OCI-LY3 (cell line): Measurements from ENCODE around the gene SPDL1.

Source experiments
- EZH2phosphoT487 ChIP-seq: fragments of 200-600 bp; shearing (Covaris generic); IDR thresholded peaks from 2 replicates; pipeline ENCODE4 v1.6.1; 2018; ENCODE audit warnings: antibody characterized with exemption, mixed run types, low read depth
- TF ChIP-seq, protein P1 (sequence below): fragments of 200-600, 300-600 bp; sonication (generic); IDR thresholded peaks from 2 replicates; pipeline ENCODE4 v1.5.1; 2014; ENCODE audit warnings: antibody characterized with exemption, low read length, low read depth

DNA sequence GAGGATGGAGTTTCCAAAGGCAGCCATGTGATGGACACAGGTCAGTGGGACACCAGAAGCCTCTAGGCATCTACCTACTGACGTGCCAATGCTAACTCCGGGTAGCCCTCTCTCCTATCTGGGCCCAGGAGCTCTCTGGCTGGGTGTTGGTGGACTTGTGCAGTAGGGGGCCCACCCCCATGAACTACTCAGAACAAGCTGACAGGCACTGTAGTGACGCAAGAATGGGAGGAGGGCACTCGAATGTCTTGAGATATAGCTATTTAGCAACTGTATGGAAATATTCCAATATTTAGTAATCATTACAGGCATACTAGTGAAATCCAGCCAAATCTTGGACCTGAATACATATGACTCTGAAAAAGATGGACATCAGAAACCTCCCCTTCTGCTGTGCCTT is 47.8 kb downstream of the SPDL1 start:
- TF ChIP-seq, protein P1, sequence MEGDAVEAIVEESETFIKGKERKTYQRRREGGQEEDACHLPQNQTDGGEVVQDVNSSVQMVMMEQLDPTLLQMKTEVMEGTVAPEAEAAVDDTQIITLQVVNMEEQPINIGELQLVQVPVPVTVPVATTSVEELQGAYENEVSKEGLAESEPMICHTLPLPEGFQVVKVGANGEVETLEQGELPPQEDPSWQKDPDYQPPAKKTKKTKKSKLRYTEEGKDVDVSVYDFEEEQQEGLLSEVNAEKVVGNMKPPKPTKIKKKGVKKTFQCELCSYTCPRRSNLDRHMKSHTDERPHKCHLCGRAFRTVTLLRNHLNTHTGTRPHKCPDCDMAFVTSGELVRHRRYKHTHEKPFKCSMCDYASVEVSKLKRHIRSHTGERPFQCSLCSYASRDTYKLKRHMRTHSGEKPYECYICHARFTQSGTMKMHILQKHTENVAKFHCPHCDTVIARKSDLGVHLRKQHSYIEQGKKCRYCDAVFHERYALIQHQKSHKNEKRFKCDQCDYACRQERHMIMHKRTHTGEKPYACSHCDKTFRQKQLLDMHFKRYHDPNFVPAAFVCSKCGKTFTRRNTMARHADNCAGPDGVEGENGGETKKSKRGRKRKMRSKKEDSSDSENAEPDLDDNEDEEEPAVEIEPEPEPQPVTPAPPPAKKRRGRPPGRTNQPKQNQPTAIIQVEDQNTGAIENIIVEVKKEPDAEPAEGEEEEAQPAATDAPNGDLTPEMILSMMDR = no peak
- no peak for TF ChIP-seq EZH2phosphoT487
